ENCODE measurements around the gene TLCD1.

TLCD1 gene

GRCh38 chr17:28686296-28686695 lies 39.7 kb downstream of the TLCD1 start:
- DNase-seq (ENCODE audit: low read depth in 2 of 2), result no peak

GRCh38 chr17:28685366-28685765 lies 40.7 kb downstream of the TLCD1 start:
- DNase-seq (ENCODE audit: low read depth in 2 of 2), result no peak

- no peak for DNase-seq (ENCODE audit: low read depth in 2 of 2)
These were observed 41.1 kb downstream of the TLCD1 start for GRCh38 chr17:28684963-28685362.

GRCh38 chr17:28682655-28683054 lies 43.4 kb downstream of the TLCD1 start:
- DNase-seq (ENCODE audit: low read depth in 2 of 2), result no peak

GRCh38 chr17:28675980-28676379 lies 50.1 kb downstream of the TLCD1 start:
- DNase-seq (ENCODE audit: low read depth in 2 of 2), result no peak

DNA sequence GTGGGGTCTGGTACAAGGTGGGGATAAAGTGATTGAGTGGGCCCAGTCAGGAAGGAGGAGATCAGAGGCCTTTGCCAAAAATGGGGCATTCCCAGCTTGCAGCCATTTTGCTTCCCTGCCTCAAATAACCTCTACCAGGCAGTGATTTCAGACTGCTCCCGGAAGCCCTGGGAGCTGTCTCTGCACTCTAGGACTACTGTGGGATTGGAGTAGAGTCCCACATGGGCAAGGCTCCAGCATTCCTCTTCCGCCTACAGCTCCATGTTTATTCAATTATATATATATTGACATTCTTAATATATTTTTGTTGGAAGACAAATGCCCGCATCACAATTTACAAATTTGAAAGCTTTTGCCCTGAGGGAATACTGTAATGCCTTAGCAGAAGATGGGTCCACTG lies 50.5 kb downstream of the TLCD1 start:
- DNase-seq (ENCODE audit: low read depth in 2 of 2), result peak in 1 of 2 experiments; percentile 5
